Kidney (tissue), 14 donors: ENCODE results near the gene CPS1. TPM values are rescaled to one million over a fixed set of nuclear protein-coding genes. Genes with fewer than 3 reads are reported as not detected.

Experiments used
- DNase-seq, 5 donors: peaks; one replicate each; pipeline ENCODE4 v3.0.0-alpha.2; 2013 to 2020
- FAIRE-seq: peaks from 2 replicates; lab custom pipeline; 2012; peaks lifted over from hg19 to GRCh38; lab: Jason Lieb, UNC
- H3K27ac ChIP-seq, 2 donors: one replicate each; pipeline ENCODE4 v1.7.0; 2013; ENCODE audit warnings: low read depth in 2 of 2, low read length in 2 of 2, inconsistent platforms in 1 of 2
- H3K27me3 ChIP-seq: one replicate; pipeline ENCODE4 v1.7.1; 2013; ENCODE audit warnings: low read length, inconsistent platforms; ENCODE audit not compliant: control insufficient read depth, insufficient read depth
- H3K36me3 ChIP-seq, 3 donors: one replicate each; pipeline versions ENCODE4 v1.7.0 to v1.7.1; 2013; ENCODE audit warnings: low read length in 3 of 3, control low read depth in 1 of 3, inconsistent platforms in 1 of 3; ENCODE audit not compliant: insufficient read depth in 3 of 3, control insufficient read depth in 2 of 3
- H3K4me1 ChIP-seq, 3 donors: one replicate each; pipeline versions ENCODE4 v1.7.0 to v1.7.1; 2013; ENCODE audit warnings: low read length in 3 of 3, inconsistent platforms in 1 of 3, low read depth in 1 of 3; ENCODE audit not compliant: control insufficient read depth in 2 of 3, insufficient read depth in 2 of 3
- H3K4me3 ChIP-seq, 3 donors: one replicate each; pipeline versions ENCODE4 v1.7.0 to v1.8.1; 2013; ENCODE audit warnings: low read length in 3 of 3, control low read depth in 1 of 3, inconsistent platforms in 1 of 3
- H3K9ac ChIP-seq, 3 donors: one replicate each; pipeline versions ENCODE4 v1.7.0 to v1.7.1; 2013; ENCODE audit warnings: low read length in 3 of 3, control low read depth in 1 of 3, inconsistent platforms in 1 of 3
- H3K9me3 ChIP-seq, 3 donors: one replicate each; pipeline versions ENCODE4 v1.7.0 to v1.7.1; 2013; ENCODE audit warnings: low read length in 3 of 3, control low read depth in 1 of 3, inconsistent platforms in 1 of 3; ENCODE audit not compliant: control insufficient read depth in 2 of 3, insufficient read depth in 1 of 3
- CTCF ChIP-seq: IDR thresholded peaks from 3 replicates; pipeline ENCODE4 v1.5.1; 2012; ENCODE audit warnings: mild to moderate bottlenecking, moderate library complexity, borderline replicate concordance; ENCODE audit not compliant: insufficient read depth; ENCODE audit errors: extremely low read depth
- intact Hi-C: fragments of 100-400 bp; cut with DNase I; formaldehyde crosslinking; loops from one replicate; pipeline ENCODE4 v1.11.1; 2022
- polyA plus RNA-seq: library from polyadenylated mRNA; stranded (reverse); fragments of 350-450 nt; fragmentation: Illumina TruSeq; extraction: RNeasy Lipid Tissue Mini Kit (QIAGEN cat#74804); gene quantifications from one replicate; pipeline ENCODE4 v1.2.3, GENCODE V29; 2014; ENCODE audit warnings: low read depth, low replicate concordance; ENCODE audit not compliant: insufficient read depth
- total RNA-seq: library from RNA; stranded (reverse); fragmentation: NEBNext Ultra II Directional; extraction: Animal tissue kit (Norgen Biotek cat#: 25700); gene quantifications from one replicate; pipeline ENCODE4 v1.2.1, GENCODE V29; 2021
- donor health status: control.
- donor health status: control.
- donor health status: control.
- donor health status: control.
- donor health status: control.
- donor health status: DM: yes; HTN: yes; CAD: no.
- donor health status: Normal renal cell carcinoma (clear cell type).

The CPS1 gene
- total and polyA plus RNA-seq, 2 donors from 2014 or later: 6.7 TPM

GRCh38 chr2:210527286-210527685, 29.1 kb upstream of the CPS1 start:
- intact Hi-C loops: no loop called here
- H3K9me3 ChIP-seq: no peaks in the 10 kb centered on the region
- H3K4me1 ChIP-seq: peaks cover 0 to 7% (median 0%) of the 10 kb centered on the region in 3 donors
- FAIRE-seq (no peak), DNase-seq (no peak)
- no peaks in the 10 kb centered on the region for H3K36me3 ChIP-seq
- no peak overlapping the region for H3K4me3 ChIP-seq
- no peak overlapping the region for H3K9ac ChIP-seq
- no peaks in the 10 kb centered on the region for H3K27me3 ChIP-seq
- TF ChIP-seq CTCF: no peak
- H3K27ac ChIP-seq: no peak overlapping the region

DNA sequence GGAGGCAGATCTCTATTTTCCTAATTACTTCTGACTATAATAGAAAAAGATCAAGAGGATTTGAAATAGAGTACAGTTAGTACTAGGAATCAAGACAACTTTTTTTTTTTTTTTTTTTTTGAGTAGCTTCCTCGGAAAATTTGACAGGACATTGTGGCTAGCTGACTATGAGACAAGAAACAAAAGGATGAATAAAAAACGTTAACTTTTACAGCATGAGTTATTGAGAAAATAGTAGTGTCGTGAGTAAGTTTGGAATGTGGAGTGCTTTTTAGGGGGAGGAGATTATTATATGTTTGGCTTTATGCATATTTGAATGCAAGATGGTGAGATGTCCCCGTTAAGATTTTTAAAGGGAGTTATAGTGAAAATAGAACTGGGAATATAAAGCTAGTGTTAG, 27.7 kb upstream of the CPS1 start:
- peaks cover 0 to 19% (median 0%) of the 10 kb centered on the region in 3 donors for H3K4me1 ChIP-seq
- no peak overlapping the region for H3K4me3 ChIP-seq
- no peak for DNase-seq
- H3K9ac ChIP-seq: no peak overlapping the region
- H3K9me3 ChIP-seq: no peaks in the 10 kb centered on the region
- TF ChIP-seq CTCF: no peak
- H3K27ac ChIP-seq: no peak overlapping the region
- H3K27me3 ChIP-seq: no peaks in the 10 kb centered on the region
- FAIRE-seq: no peak
- no peaks in the 10 kb centered on the region for H3K36me3 ChIP-seq
- intact Hi-C loops: no loop called here

- Histone ChIP-seq H3K4me3 (no peak overlapping the region), H3K4me1 (peaks cover 0 to 19% (median 0%) of the 10 kb centered on the region in 3 donors), H3K9me3 (no peaks in the 10 kb centered on the region), H3K9ac (no peak overlapping the region), H3K27ac (no peak overlapping the region), H3K27me3 (no peaks in the 10 kb centered on the region), H3K36me3 (no peaks in the 10 kb centered on the region)
- intact Hi-C loops: no loop called here
- TF ChIP-seq CTCF: no peak
- FAIRE-seq (no peak), DNase-seq (no peak)
Measured at GRCh38 chr2:210531050-210531449, 25.3 kb upstream of the CPS1 start.

- intact Hi-C loops: no loop called here
- Histone ChIP-seq H3K9ac (no peak overlapping the region), H3K4me3 (no peak overlapping the region), H3K9me3 (no peaks in the 10 kb centered on the region), H3K4me1 (peaks cover 0 to 19% (median 0%) of the 10 kb centered on the region in 3 donors), H3K27me3 (no peaks in the 10 kb centered on the region), H3K36me3 (no peaks in the 10 kb centered on the region), H3K27ac (no peak overlapping the region)
- no peak for TF ChIP-seq CTCF
- DNase-seq (no peak), FAIRE-seq (no peak)
Measured at GRCh38 chr2:210531482-210531881, 24.9 kb upstream of the CPS1 start.
